Activated CD8-positive, alpha-beta T cell treated with anti-CD3 and anti-CD28 coated beads for 36 hours (primary cell): ENCODE data around the gene ADARB2. TPM values are rescaled to one million over a fixed set of nuclear protein-coding genes. Genes with fewer than 3 reads are reported as not detected.

Experiments
- ATAC-seq: fragments of 200-7000 bp; cut with Tn5 transposase; one replicate; pipeline ENCODE4 v1.10.0; 2021; ENCODE audit warnings: mild to moderate bottlenecking, moderate library complexity
- CTCF ChIA-PET: fragments of 350-600 bp; sonication (Branson Sonifier 250); formaldehyde crosslinking; loops from one replicate; lab custom pipeline; 2021; ENCODE audit warnings: antibody characterized with exemption; lab: Charles Lee
- POLR2A ChIA-PET: fragments of 350-600 bp; sonication (Branson Sonifier 250); formaldehyde crosslinking; loops from one replicate; lab custom pipeline; 2021; ENCODE audit warnings: antibody characterized with exemption; lab: Charles Lee
- DNase-seq: peaks from one replicate; pipeline ENCODE4 v3.0.0-alpha.2; 2020
- H3K27ac Mint-ChIP-seq: one replicate; pipeline ENCODE4 v1.8.0; 2021; ENCODE audit warnings: mild to moderate bottlenecking, mixed read lengths
- H3K27me3 Mint-ChIP-seq: one replicate; pipeline ENCODE4 v1.8.0; 2021; ENCODE audit warnings: mixed read lengths
- H3K36me3 Mint-ChIP-seq: one replicate; pipeline ENCODE4 v1.8.0; 2021; ENCODE audit warnings: low read depth, mixed read lengths
- H3K4me1 Mint-ChIP-seq: one replicate; pipeline ENCODE4 v1.8.0; 2021; ENCODE audit warnings: low read depth, mixed read lengths
- H3K4me3 Mint-ChIP-seq: one replicate; pipeline ENCODE4 v1.8.0; 2021; ENCODE audit warnings: mild to moderate bottlenecking, moderate library complexity, mixed read lengths
- H3K9me3 Mint-ChIP-seq: one replicate; pipeline ENCODE4 v1.8.0; 2021; ENCODE audit warnings: mixed read lengths
- intact Hi-C: fragments of 100-400 bp; cut with micrococcal nuclease; formaldehyde crosslinking; loops from one replicate; pipeline ENCODE4 v1.10.0; 2022
- total RNA-seq, 2 experiments: library from RNA; stranded (reverse); gene quantifications; one replicate each; pipeline ENCODE4 v1.2.3, GENCODE V29; 2021
- TF ChIP-seq, protein P1 (sequence below): fragments of 200-600 bp; IDR thresholded peaks from one replicate; pipeline ENCODE4 v1.8.0; 2022; ENCODE audit warnings: antibody characterized with exemption, mild to moderate bottlenecking

The ADARB2 gene
- total RNA-seq, 2 experiments from 2014 or later = 1.3 to 1.6 TPM

DNA sequence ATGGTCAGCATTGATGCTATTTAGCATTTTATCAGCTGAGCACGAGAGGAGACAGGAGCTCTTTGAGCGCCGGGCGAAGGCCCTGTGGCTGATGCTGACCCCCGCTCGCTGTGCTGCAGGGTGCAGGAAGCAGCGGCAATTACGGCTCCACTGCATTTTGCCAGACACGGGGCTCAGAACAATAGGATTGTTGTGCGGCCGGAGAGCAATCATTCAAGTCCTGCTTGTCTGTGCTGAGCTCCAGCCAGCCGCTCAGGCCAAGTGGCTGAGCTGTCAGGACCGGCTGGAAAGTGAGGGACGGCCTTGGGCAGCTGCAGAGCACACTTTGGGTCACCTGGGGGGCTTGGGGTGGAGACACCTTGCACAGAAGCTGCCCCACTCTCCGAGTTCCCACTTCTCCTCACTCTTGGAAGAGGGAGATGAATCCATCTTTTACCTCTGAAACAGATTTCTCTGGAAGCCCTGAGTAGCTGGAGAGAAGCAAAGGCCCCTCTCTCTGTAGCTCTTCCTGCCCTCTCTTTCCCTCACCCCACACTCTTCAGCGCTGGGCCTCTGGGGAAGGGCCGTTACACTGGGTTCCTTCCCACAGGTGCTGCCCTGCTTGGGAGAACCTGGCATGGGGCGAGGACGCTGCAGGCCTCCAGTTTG lies 17.3 kb upstream of the ADARB2 start:
- Mint-ChIP-seq H3K27ac (no peak overlapping the region), H3K36me3 (no peaks in the 10 kb centered on the region), H3K4me1 (no peaks in the 10 kb centered on the region), H3K27me3 (peaks cover 19% of the 10 kb centered on the region), H3K9me3 (peaks cover 20% of the 10 kb centered on the region), H3K4me3 (no peak overlapping the region)
- no peak for ATAC-seq
- ChIA-PET CTCF (interaction anchor here (1.4 kb wide), 1 partner anchor 42 kb away, joined by 3 read pairs; no protein-coding TSS in a partner anchor), POLR2A (no interaction called here)
- DNase-seq = no peak
- intact Hi-C loops = no loop called here
- TF ChIP-seq, protein P1, sequence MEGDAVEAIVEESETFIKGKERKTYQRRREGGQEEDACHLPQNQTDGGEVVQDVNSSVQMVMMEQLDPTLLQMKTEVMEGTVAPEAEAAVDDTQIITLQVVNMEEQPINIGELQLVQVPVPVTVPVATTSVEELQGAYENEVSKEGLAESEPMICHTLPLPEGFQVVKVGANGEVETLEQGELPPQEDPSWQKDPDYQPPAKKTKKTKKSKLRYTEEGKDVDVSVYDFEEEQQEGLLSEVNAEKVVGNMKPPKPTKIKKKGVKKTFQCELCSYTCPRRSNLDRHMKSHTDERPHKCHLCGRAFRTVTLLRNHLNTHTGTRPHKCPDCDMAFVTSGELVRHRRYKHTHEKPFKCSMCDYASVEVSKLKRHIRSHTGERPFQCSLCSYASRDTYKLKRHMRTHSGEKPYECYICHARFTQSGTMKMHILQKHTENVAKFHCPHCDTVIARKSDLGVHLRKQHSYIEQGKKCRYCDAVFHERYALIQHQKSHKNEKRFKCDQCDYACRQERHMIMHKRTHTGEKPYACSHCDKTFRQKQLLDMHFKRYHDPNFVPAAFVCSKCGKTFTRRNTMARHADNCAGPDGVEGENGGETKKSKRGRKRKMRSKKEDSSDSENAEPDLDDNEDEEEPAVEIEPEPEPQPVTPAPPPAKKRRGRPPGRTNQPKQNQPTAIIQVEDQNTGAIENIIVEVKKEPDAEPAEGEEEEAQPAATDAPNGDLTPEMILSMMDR = no peak

DNA sequence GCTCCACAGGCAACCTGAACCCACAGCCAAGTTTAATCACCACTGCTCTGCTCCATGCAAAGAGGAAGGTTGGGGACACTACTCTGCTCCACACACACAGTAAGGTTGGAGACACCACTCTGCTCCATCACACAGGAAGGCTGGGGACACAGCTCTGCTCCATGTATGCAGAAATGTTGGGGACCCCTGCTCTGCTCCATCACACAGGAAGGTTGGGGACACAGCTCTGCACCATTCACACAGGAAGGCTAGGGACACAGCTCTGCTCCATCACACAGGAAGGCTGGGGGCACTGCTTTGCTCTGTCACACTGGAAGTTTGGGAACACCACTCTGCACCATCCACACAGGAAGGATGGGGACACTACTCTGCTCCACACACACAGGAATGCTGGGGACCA lies 14.8 kb upstream of the ADARB2 start:
- H3K4me1 Mint-ChIP-seq = no peaks in the 10 kb centered on the region
- peaks cover 19% of the 10 kb centered on the region for H3K27me3 Mint-ChIP-seq
- ChIA-PET POLR2A (no interaction called here), CTCF (no interaction called here)
- intact Hi-C loops = no loop called here
- TF ChIP-seq, protein P1 = no peak
- no peak overlapping the region for H3K27ac Mint-ChIP-seq
- H3K4me3 Mint-ChIP-seq = no peak overlapping the region
- H3K36me3 Mint-ChIP-seq = no peaks in the 10 kb centered on the region
- DNase-seq (no peak), ATAC-seq (no peak)
- H3K9me3 Mint-ChIP-seq = peaks cover 10% of the 10 kb centered on the region

DNA sequence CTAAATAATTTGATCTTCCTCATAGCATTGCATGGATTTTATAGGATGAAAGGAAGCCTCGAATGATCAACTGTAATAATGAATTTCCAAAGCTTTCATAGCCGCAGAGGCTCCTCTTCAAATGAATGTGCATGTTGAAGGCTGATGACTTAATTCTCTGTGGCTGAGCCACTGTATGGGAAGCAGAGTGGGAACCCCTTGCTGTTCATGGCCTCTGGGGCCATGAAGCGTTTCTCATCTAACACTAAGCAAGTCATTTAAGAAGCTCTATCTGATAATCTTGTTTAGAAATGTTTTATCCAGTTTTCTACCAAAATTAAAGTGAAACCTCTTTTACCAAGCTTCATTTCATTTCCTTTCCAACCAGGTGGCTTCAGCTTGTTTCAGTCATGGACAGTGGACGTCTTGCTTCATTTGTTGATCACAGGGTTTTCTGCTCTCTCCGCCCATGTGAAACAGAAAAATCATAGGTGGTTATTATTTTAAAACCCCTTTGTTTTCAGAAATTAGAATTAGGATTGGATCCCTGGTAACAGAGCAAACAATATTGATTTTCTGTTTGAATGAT lies 10.3 kb upstream of the ADARB2 start:
- CTCF ChIA-PET = no interaction called here

DNA sequence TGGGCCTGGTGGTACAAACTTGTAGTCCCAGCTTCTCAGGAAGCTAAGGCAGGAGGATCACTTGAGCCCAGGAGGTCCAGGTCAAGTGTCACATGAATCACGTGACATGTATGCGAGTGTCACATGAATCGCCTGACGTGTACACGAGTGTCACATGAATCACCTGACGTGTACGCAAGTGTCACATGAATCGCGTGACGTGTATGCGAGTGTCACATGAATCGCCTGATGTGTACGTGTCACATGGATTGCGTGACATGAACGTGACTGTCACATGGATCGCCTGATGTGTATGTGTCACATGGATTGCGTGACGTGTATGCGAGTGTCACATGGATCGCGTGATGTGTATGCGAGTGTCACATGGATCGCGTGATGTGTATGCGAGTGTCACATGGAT lies 9.5 kb upstream of the ADARB2 start:
- DNase-seq (no peak), ATAC-seq (no peak)
- H3K27ac Mint-ChIP-seq = no peak overlapping the region
- POLR2A ChIA-PET = no interaction called here
- H3K9me3 Mint-ChIP-seq = peaks cover 10% of the 10 kb centered on the region
- no peak overlapping the region for H3K4me3 Mint-ChIP-seq
- TF ChIP-seq, protein P1 = no peak
- H3K36me3 Mint-ChIP-seq = no peaks in the 10 kb centered on the region
- CTCF ChIA-PET = no interaction called here
- no peaks in the 10 kb centered on the region for H3K4me1 Mint-ChIP-seq
- H3K27me3 Mint-ChIP-seq = peaks cover 18% of the 10 kb centered on the region
- intact Hi-C loops = no loop called here

More for the DNA sequence above, 10.3 kb upstream of the ADARB2 start:
- Mint-ChIP-seq H3K9me3 (peaks cover 10% of the 10 kb centered on the region), H3K27me3 (peaks cover 20% of the 10 kb centered on the region), H3K27ac (no peak overlapping the region), H3K4me1 (no peaks in the 10 kb centered on the region), H3K36me3 (no peaks in the 10 kb centered on the region), H3K4me3 (no peak overlapping the region)
- no peak for DNase-seq
- POLR2A ChIA-PET = no interaction called here
- no peak for ATAC-seq
- intact Hi-C loops = no loop called here
- TF ChIP-seq, protein P1 = no peak

DNA sequence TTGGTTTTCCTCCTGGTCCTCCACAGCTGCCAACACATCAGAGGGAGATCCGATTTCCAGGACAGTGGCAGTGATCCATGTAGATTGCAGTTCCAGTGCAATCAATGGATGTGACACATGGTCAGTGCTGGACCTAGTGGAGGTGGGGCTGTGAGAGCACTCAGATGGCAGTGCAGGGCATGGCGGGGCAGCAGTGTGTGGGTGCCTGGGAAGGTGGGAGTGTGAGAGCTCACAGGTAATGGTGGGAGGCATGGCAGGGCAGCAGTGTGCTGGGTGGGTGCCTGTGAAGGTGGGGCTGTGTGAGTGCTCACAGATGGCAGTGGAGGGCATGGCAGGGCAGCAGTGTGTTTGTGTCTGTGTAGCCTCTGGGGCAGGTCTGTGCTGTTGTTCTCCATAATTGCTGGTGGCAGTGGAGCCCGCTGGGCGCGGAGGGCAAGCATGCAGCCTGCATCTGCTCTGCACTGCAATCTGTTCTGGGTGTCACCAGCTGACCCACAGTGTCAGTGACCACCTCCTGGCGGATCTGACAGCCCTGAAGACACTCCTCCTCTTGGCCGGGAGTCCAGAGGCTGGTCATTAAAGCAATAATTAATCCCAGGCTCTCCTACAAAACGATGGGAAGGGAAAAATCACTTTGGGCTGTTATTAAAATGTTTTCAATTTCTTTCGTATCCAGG lies 8.6 kb upstream of the ADARB2 start:
- Mint-ChIP-seq H3K27ac (no peak overlapping the region), H3K27me3 (peaks cover 21% of the 10 kb centered on the region), H3K4me1 (no peaks in the 10 kb centered on the region), H3K9me3 (peaks cover 4% of the 10 kb centered on the region), H3K36me3 (no peaks in the 10 kb centered on the region), H3K4me3 (no peak overlapping the region)
- ChIA-PET CTCF (no interaction called here), POLR2A (no interaction called here)
- intact Hi-C loops = no loop called here
- no peak for DNase-seq
- TF ChIP-seq, protein P1 = no peak
- no peak for ATAC-seq
